GM18508 (cell line): ENCODE data around the gene SPTY2D1.

Experiments
- ATAC-seq: cut with Tn5 transposase; IDR thresholded peaks from one replicate; pipeline ENCODE4 v1.9.1; 2021; ENCODE audit warnings: moderate number of reproducible peaks; ENCODE audit not compliant: insufficient read depth, unreplicated experiment

Gene SPTY2D1

GRCh38 chr11:18567081-18567480 lies 67.1 kb downstream of the SPTY2D1 start:
- ATAC-seq: no peak

DNA sequence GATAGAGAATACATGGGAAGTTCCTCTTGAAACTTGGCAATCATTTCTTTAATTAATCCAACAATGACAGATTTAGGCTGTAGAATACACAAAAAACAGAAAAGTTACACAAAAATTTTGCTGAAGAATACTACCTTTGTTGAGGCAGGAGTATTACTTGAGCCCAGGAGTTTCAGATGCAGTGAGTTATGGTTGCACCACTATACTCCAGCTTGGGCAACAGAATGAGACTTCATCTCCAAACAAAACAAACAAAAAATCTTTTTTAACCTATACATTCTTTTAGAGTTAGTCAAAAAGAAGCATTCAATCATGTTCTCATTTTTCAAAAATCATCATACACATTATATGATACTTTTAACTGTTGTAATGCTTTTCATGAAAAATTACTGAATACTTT lies 67.7 kb downstream of the SPTY2D1 start:
- no peak for ATAC-seq

GRCh38 chr11:18564149-18564548 lies 70.0 kb downstream of the SPTY2D1 start:
- no peak for ATAC-seq

DNA sequence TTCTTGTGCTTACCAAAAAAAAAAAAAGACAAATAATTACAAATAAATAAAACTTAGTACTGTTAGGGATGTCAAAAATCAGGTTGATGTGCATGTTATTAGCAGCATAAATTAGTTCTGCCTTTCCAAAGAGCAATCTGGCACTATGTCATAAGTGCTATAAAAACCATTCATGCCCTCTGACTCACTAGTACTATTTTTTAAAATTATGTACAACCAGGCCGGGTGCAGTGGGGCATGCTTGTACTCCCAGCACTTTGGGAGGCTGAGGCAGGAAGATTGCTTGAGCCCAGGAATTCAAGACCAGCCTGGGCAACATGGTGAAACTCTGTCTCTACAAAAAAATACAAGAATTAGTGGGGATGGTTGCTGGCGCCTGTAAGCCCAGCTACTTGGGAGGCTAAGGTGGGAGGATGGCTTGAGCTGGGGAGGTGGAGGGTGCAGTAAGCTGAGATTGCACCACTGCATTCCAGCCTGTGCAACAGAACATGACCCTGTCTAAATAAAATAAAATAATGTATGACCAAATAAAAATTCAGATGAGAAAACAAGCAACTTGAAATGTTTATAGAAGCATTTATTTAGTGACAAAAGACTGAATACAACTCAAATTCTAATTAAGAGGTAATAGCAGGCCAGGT lies 70.9 kb downstream of the SPTY2D1 start:
- ATAC-seq: no peak
